ENCODE measurements around the gene ZNF292. TPM values are rescaled to one million over a fixed set of nuclear protein-coding genes. Genes with fewer than 3 reads are reported as not detected.
A peak's percentile ranks its signal among the peaks of the same experiment; 100 is the strongest.

ZNF292 gene
- total and polyA plus RNA-seq, 2 donors (not counting 3 experiments of a cell fraction or from before 2014, with no cell fraction given) = 3.5 to 24.9 TPM

DNA sequence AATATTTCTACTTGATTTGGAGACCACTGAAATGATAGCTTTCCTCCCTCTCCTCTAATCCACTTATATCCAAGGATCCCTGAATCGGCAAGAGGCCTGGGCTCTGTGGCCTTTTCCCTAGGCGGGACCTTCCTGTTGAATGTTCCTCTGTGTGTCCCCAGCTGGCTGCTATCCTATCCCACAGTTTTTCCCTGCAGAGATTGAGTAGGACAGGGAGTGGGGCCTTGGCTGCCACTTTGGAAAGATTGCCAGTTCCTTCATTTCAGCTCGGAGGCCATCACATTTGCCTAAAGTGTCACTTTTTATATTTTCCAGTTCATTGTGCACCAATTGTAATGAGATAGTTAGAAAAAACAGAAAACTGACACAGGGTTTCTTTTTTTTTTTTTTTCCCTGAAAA lies 128.1 kb downstream of the ZNF292 start:
- Histone ChIP-seq H3K9ac (replicated peaks; ENCODE audit: extremely low read depth, insufficient read depth, low read length) (no peak overlapping the region), H3K4me3 (replicated peaks in 1 of 3; ENCODE audit: insufficient read depth in 1 of 3, low read depth in 1 of 3, low read length in 3 of 3) (no peak overlapping the region), H3K27ac (ENCODE audit: insufficient read depth, low read depth, low read length) (no peak overlapping the region), H3K9me1 (replicated peaks; ENCODE audit: control insufficient read depth, extremely low read depth, insufficient read depth, low read length) (no peaks in the 10 kb centered on the region), H3K4me2 (ENCODE audit: insufficient read depth, low read length) (no peak overlapping the region), H3K9me3 (replicated peaks; ENCODE audit: control insufficient read depth, insufficient read depth, low read length) (no peaks in the 10 kb centered on the region), H3K27me3 (ENCODE audit: control insufficient read depth in 2 of 2, insufficient read depth in 2 of 2, low read length in 2 of 2) (peaks cover 4 to 7% of the 10 kb centered on the region in 2 experiments), H3K79me2 (ENCODE audit: control insufficient read depth, insufficient read depth, low read length) (no peaks in the 10 kb centered on the region), H3K36me3 (ENCODE audit: control insufficient read depth in 2 of 2, extremely low read depth in 1 of 2, insufficient read depth in 2 of 2, low read length in 2 of 2) (no peaks in the 10 kb centered on the region), H4K20me1 (replicated peaks; ENCODE audit: control insufficient read depth, extremely low read depth, insufficient read depth, low read length) (no peaks in the 10 kb centered on the region), H2AFZ (ENCODE audit: low read depth, low read length) (no peak overlapping the region), H3K4me1 (ENCODE audit: control insufficient read depth, extremely low read depth, insufficient read depth, low read length) (no peaks in the 10 kb centered on the region)
- DNase-seq (ENCODE audit: low read depth, low spot score) = no peak
- CTCF ChIA-PET = no interaction called here
- intact Hi-C loops (cut with micrococcal nuclease) (no loop called here), dilution Hi-C loops (cut with MboI; ENCODE audit: extremely low pct_ligation_motif_present, low sequenced_read_pairs) (no loop called here)
- FAIRE-seq = no peak
- no TSS peak for BruUV-seq (replicated peaks)
- POLR2A ChIA-PET = no interaction called here
- no peak for TF ChIP-seq GATA2 (IDR thresholded peaks at IDR 0.05; ENCODE audit: insufficient read depth, insufficient read length, low read depth, low read length)

DNA sequence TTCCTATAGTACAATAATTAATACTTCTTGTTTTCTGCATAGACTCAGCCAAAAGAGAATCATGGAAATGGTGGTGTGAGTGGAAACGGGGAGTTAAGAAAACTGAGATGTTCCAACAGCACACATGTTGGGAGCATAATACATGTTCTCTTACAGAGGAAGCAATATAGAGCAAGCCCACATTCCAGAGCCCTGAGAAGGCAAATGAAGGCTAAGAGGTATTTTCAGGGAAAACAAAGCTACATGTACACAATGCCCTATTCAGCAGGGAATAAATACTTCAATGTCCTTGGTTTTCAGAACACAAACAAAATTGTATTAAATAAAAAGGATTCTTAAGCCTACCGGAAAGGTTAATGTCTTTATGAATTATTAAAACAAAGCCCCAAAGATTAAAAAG lies 131.9 kb downstream of the ZNF292 start:
- no peaks in the 10 kb centered on the region for H3K9me1 ChIP-seq (replicated peaks; ENCODE audit: control insufficient read depth, extremely low read depth, insufficient read depth, low read length)
- no peak for DNase-seq (ENCODE audit: low read depth, low spot score)
- CTCF ChIA-PET = no interaction called here
- H3K4me2 ChIP-seq (ENCODE audit: insufficient read depth, low read length) = no peak overlapping the region
- no TSS peak for BruUV-seq (replicated peaks)
- POLR2A ChIA-PET = no interaction called here
- dilution Hi-C loops (cut with MboI; ENCODE audit: extremely low pct_ligation_motif_present, low sequenced_read_pairs) (no loop called here), intact Hi-C loops (cut with micrococcal nuclease) (no loop called here)
- peak; percentile 15 for FAIRE-seq
- H3K27ac ChIP-seq (ENCODE audit: insufficient read depth, low read depth, low read length) = no peak overlapping the region
- H3K36me3 ChIP-seq (ENCODE audit: control insufficient read depth in 2 of 2, extremely low read depth in 1 of 2, insufficient read depth in 2 of 2, low read length in 2 of 2) = no peaks in the 10 kb centered on the region
- H3K79me2 ChIP-seq (ENCODE audit: control insufficient read depth, insufficient read depth, low read length) = no peaks in the 10 kb centered on the region
- H3K9me3 ChIP-seq (replicated peaks; ENCODE audit: control insufficient read depth, insufficient read depth, low read length) = no peaks in the 10 kb centered on the region
- TF ChIP-seq EZH2 (IDR thresholded peaks at IDR 0.05; ENCODE audit: borderline replicate concordance, low read depth, low read length, severe bottlenecking) = no peak
- TF ChIP-seq POLR2AphosphoS5 (IDR thresholded peaks at IDR 0.05; ENCODE audit: insufficient read depth, low read depth, low read length) = no peak
- TF ChIP-seq, protein P1, sequence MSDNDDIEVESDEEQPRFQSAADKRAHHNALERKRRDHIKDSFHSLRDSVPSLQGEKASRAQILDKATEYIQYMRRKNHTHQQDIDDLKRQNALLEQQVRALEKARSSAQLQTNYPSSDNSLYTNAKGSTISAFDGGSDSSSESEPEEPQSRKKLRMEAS (IDR thresholded peaks at IDR 0.05; ENCODE audit: insufficient read depth, insufficient read length) = no peak
- TF ChIP-seq, protein P2, sequence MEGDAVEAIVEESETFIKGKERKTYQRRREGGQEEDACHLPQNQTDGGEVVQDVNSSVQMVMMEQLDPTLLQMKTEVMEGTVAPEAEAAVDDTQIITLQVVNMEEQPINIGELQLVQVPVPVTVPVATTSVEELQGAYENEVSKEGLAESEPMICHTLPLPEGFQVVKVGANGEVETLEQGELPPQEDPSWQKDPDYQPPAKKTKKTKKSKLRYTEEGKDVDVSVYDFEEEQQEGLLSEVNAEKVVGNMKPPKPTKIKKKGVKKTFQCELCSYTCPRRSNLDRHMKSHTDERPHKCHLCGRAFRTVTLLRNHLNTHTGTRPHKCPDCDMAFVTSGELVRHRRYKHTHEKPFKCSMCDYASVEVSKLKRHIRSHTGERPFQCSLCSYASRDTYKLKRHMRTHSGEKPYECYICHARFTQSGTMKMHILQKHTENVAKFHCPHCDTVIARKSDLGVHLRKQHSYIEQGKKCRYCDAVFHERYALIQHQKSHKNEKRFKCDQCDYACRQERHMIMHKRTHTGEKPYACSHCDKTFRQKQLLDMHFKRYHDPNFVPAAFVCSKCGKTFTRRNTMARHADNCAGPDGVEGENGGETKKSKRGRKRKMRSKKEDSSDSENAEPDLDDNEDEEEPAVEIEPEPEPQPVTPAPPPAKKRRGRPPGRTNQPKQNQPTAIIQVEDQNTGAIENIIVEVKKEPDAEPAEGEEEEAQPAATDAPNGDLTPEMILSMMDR (IDR thresholded peaks at IDR 0.05; ENCODE audit: extremely low read depth in 1 of 2, insufficient read depth in 1 of 2, low read depth in 1 of 2, low read length in 2 of 2) = no peak
- TF ChIP-seq POLR2A (IDR thresholded peaks at IDR 0.05; ENCODE audit: low read depth, low read length) = no peak
- no peak for TF ChIP-seq JUN (IDR thresholded peaks at IDR 0.05; ENCODE audit: borderline replicate concordance, insufficient read depth, insufficient read length, low read depth)
- TF ChIP-seq MYC (IDR thresholded peaks at IDR 0.05; ENCODE audit: low read depth, low read length) = no peak
- TF ChIP-seq FOS (IDR thresholded peaks at IDR 0.05; ENCODE audit: borderline replicate concordance, insufficient read depth, low read length) = no peak
- no peak overlapping the region for H3K4me3 ChIP-seq (replicated peaks in 1 of 3; ENCODE audit: insufficient read depth in 1 of 3, low read depth in 1 of 3, low read length in 3 of 3)
- no peaks in the 10 kb centered on the region for H4K20me1 ChIP-seq (replicated peaks; ENCODE audit: control insufficient read depth, extremely low read depth, insufficient read depth, low read length)
- no peak overlapping the region for H2AFZ ChIP-seq (ENCODE audit: low read depth, low read length)
- H3K27me3 ChIP-seq (ENCODE audit: control insufficient read depth in 2 of 2, insufficient read depth in 2 of 2, low read length in 2 of 2) = peaks cover 3 to 11% of the 10 kb centered on the region in 2 experiments
- H3K9ac ChIP-seq (replicated peaks; ENCODE audit: extremely low read depth, insufficient read depth, low read length) = no peak overlapping the region
- no peaks in the 10 kb centered on the region for H3K4me1 ChIP-seq (ENCODE audit: control insufficient read depth, extremely low read depth, insufficient read depth, low read length)
